Heart left ventricle (tissue), 13 donors: ENCODE measurements around the gene MRPL11.

ENCODE experiments used
- CTCF ChIP-seq, 12 donors: fragments of 200-600 bp; sonication (generic) in 4 of 12; IDR thresholded peaks; one replicate each; pipeline versions ENCODE4 v1.5.0 to v1.8.0; 2018 to 2022; ENCODE audit warnings: antibody characterized with exemption in 12 of 12, mild to moderate bottlenecking in 5 of 12
- POLR2A ChIP-seq, 2 donors: fragments of 450-650 bp; IDR thresholded peaks; one replicate each; pipeline ENCODE4 v1.6.1; 2017; ENCODE audit warnings: antibody characterized with exemption in 2 of 2, mild to moderate bottlenecking in 2 of 2, moderate library complexity in 2 of 2
- donor health status: ischemic (EF 13 %, LVEDD 7.1; RV severe dilation, severe dysfunction).
- donor health status: DM: no; HTN: yes; CAD: no.
- donor health status: DM: no; HTN: no; CAD: no.
- donor health status: ischemic (EF 25% LVEDD 6.9; RV normal size, moderate dysfunction).
- donor health status: ischemic (EF 25% LVEDD 5.7; RV mildly dilated, moderate dysfunction).
- donor health status: ischemic (EF 35%, LVEDD 5.7; RV mildly dilated, moderate dysfunction).
- donor health status: nonischemic (EF 11% LVEDD 7.7; RV severe dilation, severe dysfunction).
- donor health status: DM: yes; HTN: yes; CAD: no.
- donor health status: PGD.
- donor health status: ischemic (EF 29% LVEDD 5.4; RV normal size, mild dysfunction).
- donor health status: nonischemic (EF 23%, LVEDD 6.1; RV moderate dilation, normal function).

- TF ChIP-seq CTCF (IDR thresholded peaks at IDR 0.05) (no peak), POLR2A (IDR thresholded peaks at IDR 0.05) (no peak)
Observed at GRCh38 chr11:66476173-66476840, 37.7 kb upstream of the MRPL11 start.
